ENCODE data around the gene ANKRD55. TPM values are rescaled to one million over a fixed set of nuclear protein-coding genes. Genes with fewer than 3 reads are reported as not detected.

The ANKRD55 gene
- total RNA-seq, 1 experiment from 2014 or later, result 0.27 TPM

DNA sequence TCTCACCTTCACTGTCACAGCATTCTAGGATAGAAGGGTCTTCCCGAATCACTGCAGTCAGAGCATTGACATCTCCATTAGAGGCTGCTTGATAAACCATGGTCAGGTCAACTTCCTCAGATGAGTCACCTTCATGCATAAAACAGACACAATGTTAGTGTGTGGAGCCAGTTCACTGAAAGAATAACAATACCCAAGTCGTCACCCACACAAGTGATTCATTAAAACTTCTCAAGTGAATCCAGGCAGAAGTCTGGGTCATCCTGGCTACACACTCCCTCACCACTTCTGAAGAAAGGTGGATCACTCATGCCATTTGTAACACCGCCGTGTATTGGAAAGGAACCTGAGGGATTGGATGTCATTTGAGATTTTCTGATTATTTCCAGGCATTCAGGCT lies 49.6 kb downstream of the ANKRD55 start:
- BruUV-seq (replicated peaks), result no TSS peak
- no peak overlapping the region for H3K4me3 ChIP-seq (ENCODE audit: low read depth, low read length)
- no peak for DNase-seq
- no peak overlapping the region for H3K27ac Mint-ChIP-seq (ENCODE audit: unreplicated experiment)
- H3K4me1 Mint-ChIP-seq (ENCODE audit: low read depth, unreplicated experiment), result no peaks in the 10 kb centered on the region
- POLR2A ChIA-PET, result no interaction called here
- TF ChIP-seq, protein P1, sequence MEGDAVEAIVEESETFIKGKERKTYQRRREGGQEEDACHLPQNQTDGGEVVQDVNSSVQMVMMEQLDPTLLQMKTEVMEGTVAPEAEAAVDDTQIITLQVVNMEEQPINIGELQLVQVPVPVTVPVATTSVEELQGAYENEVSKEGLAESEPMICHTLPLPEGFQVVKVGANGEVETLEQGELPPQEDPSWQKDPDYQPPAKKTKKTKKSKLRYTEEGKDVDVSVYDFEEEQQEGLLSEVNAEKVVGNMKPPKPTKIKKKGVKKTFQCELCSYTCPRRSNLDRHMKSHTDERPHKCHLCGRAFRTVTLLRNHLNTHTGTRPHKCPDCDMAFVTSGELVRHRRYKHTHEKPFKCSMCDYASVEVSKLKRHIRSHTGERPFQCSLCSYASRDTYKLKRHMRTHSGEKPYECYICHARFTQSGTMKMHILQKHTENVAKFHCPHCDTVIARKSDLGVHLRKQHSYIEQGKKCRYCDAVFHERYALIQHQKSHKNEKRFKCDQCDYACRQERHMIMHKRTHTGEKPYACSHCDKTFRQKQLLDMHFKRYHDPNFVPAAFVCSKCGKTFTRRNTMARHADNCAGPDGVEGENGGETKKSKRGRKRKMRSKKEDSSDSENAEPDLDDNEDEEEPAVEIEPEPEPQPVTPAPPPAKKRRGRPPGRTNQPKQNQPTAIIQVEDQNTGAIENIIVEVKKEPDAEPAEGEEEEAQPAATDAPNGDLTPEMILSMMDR (IDR thresholded peaks at IDR 0.05; ENCODE audit: insufficient read depth in 1 of 2, low read depth in 1 of 2, low read length in 1 of 2, severe bottlenecking in 1 of 2, unreplicated experiment in 1 of 2), result no peak
- H3K36me3 ChIP-seq (ENCODE audit: control insufficient read depth, insufficient read depth, low read length), result no peaks in the 10 kb centered on the region
- CTCF ChIA-PET, result no interaction called here
- no peaks in the 10 kb centered on the region for H3K9me3 ChIP-seq
- no peaks in the 10 kb centered on the region for H3K9me3 Mint-ChIP-seq (ENCODE audit: unreplicated experiment)
- H3K4me3 Mint-ChIP-seq (ENCODE audit: unreplicated experiment), result no peak overlapping the region
- intact Hi-C loops (cut with micrococcal nuclease; ENCODE audit: unreplicated experiment), result no loop called here
- H3K4me1 ChIP-seq, result no peaks in the 10 kb centered on the region
- H3K27me3 Mint-ChIP-seq (ENCODE audit: insufficient read depth, unreplicated experiment), result no peaks in the 10 kb centered on the region
- H3K36me3 Mint-ChIP-seq (ENCODE audit: insufficient read depth, unreplicated experiment), result no peaks in the 10 kb centered on the region
- no peaks in the 10 kb centered on the region for H3K27me3 ChIP-seq (replicated peaks; ENCODE audit: control insufficient read depth, insufficient read depth, low read length)

- intact Hi-C loops (cut with micrococcal nuclease; ENCODE audit: unreplicated experiment), result no loop called here
Observed at GRCh38 chr5:56179442-56179841, 53.7 kb downstream of the ANKRD55 start.

DNA sequence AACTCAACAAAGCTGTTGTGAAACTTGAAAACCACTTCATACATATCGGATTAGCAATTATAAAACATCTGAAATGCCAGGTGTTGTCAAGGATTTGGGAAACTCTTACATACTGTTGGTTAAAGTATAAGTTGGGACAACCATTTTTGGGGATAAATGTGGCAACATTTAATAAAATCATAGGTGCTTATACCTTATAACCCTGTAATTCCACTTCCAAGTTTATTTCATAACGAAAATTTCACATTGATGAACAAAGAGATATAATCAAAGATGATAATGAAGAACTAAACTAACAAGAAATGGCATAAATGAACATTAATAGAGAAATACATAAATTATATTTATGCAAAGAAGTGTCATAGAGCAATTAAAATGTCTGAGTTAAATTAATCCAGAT lies 54.3 kb downstream of the ANKRD55 start:
- intact Hi-C loops (cut with micrococcal nuclease; ENCODE audit: unreplicated experiment), result no loop called here
- H3K4me3 Mint-ChIP-seq (ENCODE audit: unreplicated experiment), result no peak overlapping the region
- Histone ChIP-seq H3K4me3 (ENCODE audit: low read depth, low read length) (no peak overlapping the region), H3K36me3 (ENCODE audit: control insufficient read depth, insufficient read depth, low read length) (no peaks in the 10 kb centered on the region), H3K4me1 (peaks cover 16% of the 10 kb centered on the region), H3K27me3 (replicated peaks; ENCODE audit: control insufficient read depth, insufficient read depth, low read length) (no peaks in the 10 kb centered on the region), H3K9me3 (no peaks in the 10 kb centered on the region)
- no TSS peak for BruUV-seq (replicated peaks)
- H3K4me1 Mint-ChIP-seq (ENCODE audit: low read depth, unreplicated experiment), result peaks cover 20% of the 10 kb centered on the region
- TF ChIP-seq, protein P1 (IDR thresholded peaks at IDR 0.05; ENCODE audit: insufficient read depth in 1 of 2, low read depth in 1 of 2, low read length in 1 of 2, severe bottlenecking in 1 of 2, unreplicated experiment in 1 of 2), result no peak
- no peaks in the 10 kb centered on the region for H3K27me3 Mint-ChIP-seq (ENCODE audit: insufficient read depth, unreplicated experiment)
- no peaks in the 10 kb centered on the region for H3K36me3 Mint-ChIP-seq (ENCODE audit: insufficient read depth, unreplicated experiment)
- no peaks in the 10 kb centered on the region for H3K9me3 Mint-ChIP-seq (ENCODE audit: unreplicated experiment)
- CTCF ChIA-PET, result no interaction called here
- POLR2A ChIA-PET, result no interaction called here
- H3K27ac Mint-ChIP-seq (ENCODE audit: unreplicated experiment), result no peak overlapping the region
- DNase-seq, result no peak

More at GRCh38 chr5:56179442-56179841, 53.7 kb downstream of the ANKRD55 start:
- no peak for DNase-seq
- Histone ChIP-seq H3K27me3 (replicated peaks; ENCODE audit: control insufficient read depth, insufficient read depth, low read length) (no peaks in the 10 kb centered on the region), H3K4me1 (peaks cover 16% of the 10 kb centered on the region), H3K36me3 (ENCODE audit: control insufficient read depth, insufficient read depth, low read length) (no peaks in the 10 kb centered on the region), H3K4me3 (ENCODE audit: low read depth, low read length) (no peak overlapping the region), H3K9me3 (no peaks in the 10 kb centered on the region)
- no peaks in the 10 kb centered on the region for H3K36me3 Mint-ChIP-seq (ENCODE audit: insufficient read depth, unreplicated experiment)
- no peak overlapping the region for H3K27ac Mint-ChIP-seq (ENCODE audit: unreplicated experiment)
- H3K4me3 Mint-ChIP-seq (ENCODE audit: unreplicated experiment), result no peak overlapping the region
- BruUV-seq (replicated peaks), result no TSS peak
- no peaks in the 10 kb centered on the region for H3K9me3 Mint-ChIP-seq (ENCODE audit: unreplicated experiment)
- ChIA-PET POLR2A (no interaction called here), CTCF (no interaction called here)
- H3K27me3 Mint-ChIP-seq (ENCODE audit: insufficient read depth, unreplicated experiment), result no peaks in the 10 kb centered on the region
- peaks cover 20% of the 10 kb centered on the region for H3K4me1 Mint-ChIP-seq (ENCODE audit: low read depth, unreplicated experiment)
- TF ChIP-seq, protein P1 (IDR thresholded peaks at IDR 0.05; ENCODE audit: insufficient read depth in 1 of 2, low read depth in 1 of 2, low read length in 1 of 2, severe bottlenecking in 1 of 2, unreplicated experiment in 1 of 2), result no peak

Data from Caco-2 (cell line).